T-helper 17 cell (primary cell): ENCODE data around the gene KPNA1. TPM values are rescaled to one million over a fixed set of nuclear protein-coding genes. Genes with fewer than 3 reads are reported as not detected.

Source experiments
- ATAC-seq: fragments of 150-1000 bp; cut with Tn5 transposase; 2 replicates; pipeline ENCODE4 v1.10.0; 2021; ENCODE audit warnings: mild to moderate bottlenecking, moderate library complexity
- DNase-seq, 3 donors: peaks; one replicate each; pipeline versions ENCODE4 v3.0.0 to v3.0.0-alpha.2; 2020 to 2021
- H3K9me3 ChIP-seq: one replicate; pipeline ENCODE4 v1.7.0; 2013; ENCODE audit warnings: low read length, mild to moderate bottlenecking; ENCODE audit not compliant: control insufficient read depth, poor library complexity, severe bottlenecking
- H3K27ac Mint-ChIP-seq: one replicate; pipeline ENCODE4 v1.8.0; 2022; ENCODE audit warnings: mild to moderate bottlenecking, moderate library complexity, mixed read lengths
- H3K27me3 Mint-ChIP-seq: one replicate; pipeline ENCODE4 v1.8.0; 2022; ENCODE audit warnings: mixed read lengths
- H3K36me3 Mint-ChIP-seq: one replicate; pipeline ENCODE4 v1.8.0; 2022; ENCODE audit warnings: low read depth, mixed read lengths
- H3K4me1 Mint-ChIP-seq: one replicate; pipeline ENCODE4 v1.8.0; 2022; ENCODE audit warnings: mild to moderate bottlenecking, mixed read lengths
- H3K4me3 Mint-ChIP-seq: one replicate; pipeline ENCODE4 v1.8.0; 2022; ENCODE audit warnings: mild to moderate bottlenecking, moderate library complexity, mixed read lengths
- total RNA-seq, 4 donors: library from RNA in 2 of 4; stranded (reverse) in 2 of 4; gene quantifications; one replicate each; pipeline ENCODE4 v1.2.3 and lab custom pipeline; 2022 to 2026

Gene KPNA1
- total RNA-seq, 2 donors from 2014 or later: 50.5 to 55.6 TPM

- Mint-ChIP-seq H3K36me3 (peaks cover 6% of the 10 kb centered on the region), H3K27me3 (no peaks in the 10 kb centered on the region), H3K4me1 (peaks cover 28% of the 10 kb centered on the region), H3K27ac (no peak overlapping the region), H3K4me3 (no peak overlapping the region)
- no peak for DNase-seq
- ATAC-seq: no peak
- H3K9me3 ChIP-seq: no peaks in the 10 kb centered on the region
Measured at GRCh38 chr3:122493296-122493695, 21.4 kb downstream of the KPNA1 start.

GRCh38 chr3:122488262-122488973 lies 26.3 kb downstream of the KPNA1 start:
- Mint-ChIP-seq H3K36me3 (peaks cover 4% of the 10 kb centered on the region), H3K27ac (no peak overlapping the region), H3K4me1 (peaks cover 21% of the 10 kb centered on the region), H3K27me3 (no peaks in the 10 kb centered on the region), H3K4me3 (no peak overlapping the region)
- ATAC-seq (no peak), DNase-seq (no peak)
- no peaks in the 10 kb centered on the region for H3K9me3 ChIP-seq

- no peak overlapping the region for H3K4me3 Mint-ChIP-seq
- H3K36me3 Mint-ChIP-seq: peaks cover 2% of the 10 kb centered on the region
Measured at GRCh38 chr3:122484985-122485384, 29.8 kb downstream of the KPNA1 start.

GRCh38 chr3:122481390-122481789 lies 33.3 kb downstream of the KPNA1 start:
- Mint-ChIP-seq H3K27ac (peak overlapping the region; percentile 75), H3K36me3 (no peaks in the 10 kb centered on the region)

More at GRCh38 chr3:122484985-122485384, 29.8 kb downstream of the KPNA1 start:
- Mint-ChIP-seq H3K4me1 (peaks cover 27% of the 10 kb centered on the region), H3K27me3 (no peaks in the 10 kb centered on the region), H3K27ac (peak overlapping the region; percentile 59)
- no peaks in the 10 kb centered on the region for H3K9me3 ChIP-seq
- ATAC-seq: no peak
- DNase-seq: no peak

GRCh38 chr3:122476532-122476931 lies 38.2 kb downstream of the KPNA1 start:
- DNase-seq (no peak), ATAC-seq (no peak)
- H3K27ac Mint-ChIP-seq: no peak overlapping the region
- H3K27me3 Mint-ChIP-seq: no peaks in the 10 kb centered on the region
- no peak overlapping the region for H3K4me3 Mint-ChIP-seq
- no peaks in the 10 kb centered on the region for H3K9me3 ChIP-seq
- peaks cover 42% of the 10 kb centered on the region for H3K4me1 Mint-ChIP-seq
- H3K36me3 Mint-ChIP-seq: no peaks in the 10 kb centered on the region

More at GRCh38 chr3:122481390-122481789, 33.3 kb downstream of the KPNA1 start:
- DNase-seq: no peak
- no peak overlapping the region for H3K4me3 Mint-ChIP-seq
- H3K27me3 Mint-ChIP-seq: no peaks in the 10 kb centered on the region
- H3K9me3 ChIP-seq: no peaks in the 10 kb centered on the region
- ATAC-seq: no peak
- H3K4me1 Mint-ChIP-seq: peaks cover 27% of the 10 kb centered on the region

- H3K4me1 Mint-ChIP-seq: peaks cover 46% of the 10 kb centered on the region
- H3K36me3 Mint-ChIP-seq: no peaks in the 10 kb centered on the region
- no peaks in the 10 kb centered on the region for H3K9me3 ChIP-seq
- no peaks in the 10 kb centered on the region for H3K27me3 Mint-ChIP-seq
- no peak for ATAC-seq
- no peak for DNase-seq
- H3K4me3 Mint-ChIP-seq: no peak overlapping the region
- H3K27ac Mint-ChIP-seq: no peak overlapping the region
Measured at GRCh38 chr3:122475316-122475715, 39.4 kb downstream of the KPNA1 start.

GRCh38 chr3:122469659-122470058 lies 45.1 kb downstream of the KPNA1 start:
- peak overlapping the region; percentile 8 for H3K27ac Mint-ChIP-seq
- no peak overlapping the region for H3K4me3 Mint-ChIP-seq
- no peaks in the 10 kb centered on the region for H3K9me3 ChIP-seq
- ATAC-seq: no peak
- peaks cover 3% of the 10 kb centered on the region for H3K36me3 Mint-ChIP-seq
- H3K27me3 Mint-ChIP-seq: no peaks in the 10 kb centered on the region
- H3K4me1 Mint-ChIP-seq: peaks cover 42% of the 10 kb centered on the region
- DNase-seq: no peak

GRCh38 chr3:122468896-122469533 lies 45.7 kb downstream of the KPNA1 start:
- Mint-ChIP-seq H3K4me1 (peaks cover 45% of the 10 kb centered on the region), H3K27ac (peak overlapping the region; percentile 43), H3K27me3 (no peaks in the 10 kb centered on the region), H3K36me3 (peaks cover 3% of the 10 kb centered on the region), H3K4me3 (no peak overlapping the region)
- H3K9me3 ChIP-seq: no peaks in the 10 kb centered on the region
- DNase-seq (no peak), ATAC-seq (no peak)

- Mint-ChIP-seq H3K27ac (no peak overlapping the region), H3K4me1 (peaks cover 28% of the 10 kb centered on the region), H3K36me3 (peaks cover 3% of the 10 kb centered on the region), H3K4me3 (no peak overlapping the region), H3K27me3 (no peaks in the 10 kb centered on the region)
- H3K9me3 ChIP-seq: no peaks in the 10 kb centered on the region
- DNase-seq: no peak
- ATAC-seq: no peak
Measured at GRCh38 chr3:122466701-122467240, 48.0 kb downstream of the KPNA1 start.

GRCh38 chr3:122464659-122465058 lies 50.1 kb downstream of the KPNA1 start:
- ATAC-seq (no peak), DNase-seq (no peak)
- H3K27me3 Mint-ChIP-seq: no peaks in the 10 kb centered on the region
- H3K27ac Mint-ChIP-seq: no peak overlapping the region
- H3K36me3 Mint-ChIP-seq: peaks cover 3% of the 10 kb centered on the region
- no peak overlapping the region for H3K4me3 Mint-ChIP-seq
- no peaks in the 10 kb centered on the region for H3K9me3 ChIP-seq
- H3K4me1 Mint-ChIP-seq: peaks cover 19% of the 10 kb centered on the region

- no peak overlapping the region for H3K4me3 Mint-ChIP-seq
- no peaks in the 10 kb centered on the region for H3K9me3 ChIP-seq
- no peak for ATAC-seq
- peaks cover 8% of the 10 kb centered on the region for H3K36me3 Mint-ChIP-seq
- H3K27ac Mint-ChIP-seq: no peak overlapping the region
- H3K27me3 Mint-ChIP-seq: no peaks in the 10 kb centered on the region
- H3K4me1 Mint-ChIP-seq: peaks cover 12% of the 10 kb centered on the region
- no peak for DNase-seq
Measured at GRCh38 chr3:122462406-122462805, 52.3 kb downstream of the KPNA1 start.

GRCh38 chr3:122461806-122462205 lies 52.9 kb downstream of the KPNA1 start:
- Mint-ChIP-seq H3K27ac (peak overlapping the region; percentile 66), H3K36me3 (peaks cover 5% of the 10 kb centered on the region), H3K4me1 (peaks cover 10% of the 10 kb centered on the region), H3K27me3 (no peaks in the 10 kb centered on the region), H3K4me3 (no peak overlapping the region)
- DNase-seq: no peak
- no peak for ATAC-seq
- no peaks in the 10 kb centered on the region for H3K9me3 ChIP-seq

GRCh38 chr3:122458992-122459391 lies 55.7 kb downstream of the KPNA1 start:
- H3K36me3 Mint-ChIP-seq: peaks cover 8% of the 10 kb centered on the region
- H3K4me1 Mint-ChIP-seq: peaks cover 9% of the 10 kb centered on the region
- H3K27ac Mint-ChIP-seq: no peak overlapping the region

More at GRCh38 chr3:122458992-122459391, 55.7 kb downstream of the KPNA1 start:
- ATAC-seq: no peak
- H3K27me3 Mint-ChIP-seq: no peaks in the 10 kb centered on the region
- H3K9me3 ChIP-seq: no peaks in the 10 kb centered on the region
- no peak for DNase-seq
- no peak overlapping the region for H3K4me3 Mint-ChIP-seq
